HepG2 (cell line): Measurements from ENCODE around the gene KRTAP10-2. TPM values are rescaled to one million over a fixed set of nuclear protein-coding genes. Genes with fewer than 3 reads are reported as not detected.

Experiments
- ATAC-seq: fragments of 200-7000 bp; cut with Tn5 transposase; 3 replicates; pipeline ENCODE4 v1.9.1; 2020; ENCODE audit warnings: mild to moderate bottlenecking, moderate library complexity
- BruUV-seq: library from RNA; stranded (reverse); fragments of 400-500 nt; replicated peaks from 2 replicates; lab custom pipeline; 2021; lab: Mats Ljungman, UMichigan
- CTCF ChIA-PET: fragments of 300-600 bp; formaldehyde crosslinking; extraction: SDS; loops from one replicate; lab custom pipeline; 2021; ENCODE audit warnings: low total read pairs, inconsistent platforms, low intra/inter-chr PET ratio; lab: Yijun Ruan, JAX
- POLR2A ChIA-PET: fragments of 350-600 bp; sonication (Branson Sonifier 250); formaldehyde crosslinking; loops from one replicate; lab custom pipeline; 2020; ENCODE audit warnings: antibody characterized with exemption, inconsistent platforms; lab: Yijun Ruan, JAX
- DNase-seq: peaks from one replicate; pipeline ENCODE4 v3.0.0-alpha.2; 2015; ENCODE audit warnings: low spot score
- FAIRE-seq: peaks from 3 replicates; lab custom pipeline; 2011; peaks lifted over from hg19 to GRCh38; lab: Jason Lieb, UNC
- H2AFZ ChIP-seq: one replicate; pipeline ENCODE4 v1.6.1; 2011; ENCODE audit warnings: low read length, inconsistent platforms
- H3K27ac ChIP-seq: fragments of 300-600 bp; 3 replicates; pipeline ENCODE4 v1.8.0; 2011; ENCODE audit warnings: mixed run types, mild to moderate bottlenecking, mixed read lengths, low read length, inconsistent platforms; ENCODE audit not compliant: insufficient read depth; ENCODE audit errors: extremely low read length
- H3K27me3 ChIP-seq, 2 experiments: fragments of 200-600 bp in 1 of 2; 2 replicates in 1 of 2; 3 replicates in 1 of 2; pipeline versions ENCODE4 v1.6.0 to v1.8.0; 2011; ENCODE audit warnings: low read length in 2 of 2, mild to moderate bottlenecking in 2 of 2, moderate library complexity in 2 of 2, inconsistent platforms in 1 of 2; ENCODE audit not compliant: insufficient read depth in 2 of 2, control insufficient read depth in 1 of 2
- H3K36me3 ChIP-seq, 2 experiments: fragments of 200-600 bp in 1 of 2; replicated peaks in 1 of 2; 2 replicates in 1 of 2; 3 replicates in 1 of 2; pipeline versions ENCODE4 v1.5.1 to v1.8.0; 2011; ENCODE audit warnings: low read length in 2 of 2, inconsistent platforms in 1 of 2; ENCODE audit not compliant: insufficient read depth in 2 of 2, control insufficient read depth in 1 of 2
- H3K4me1 ChIP-seq: 2 replicates; pipeline ENCODE4 v1.5.1; 2012; ENCODE audit warnings: low read length, inconsistent platforms; ENCODE audit not compliant: insufficient read depth
- H3K4me2 ChIP-seq: 2 replicates; pipeline ENCODE4 v1.6.0; 2011; ENCODE audit warnings: low read depth, low read length, inconsistent platforms
- H3K4me3 ChIP-seq, 3 experiments: fragments of 200-600 bp in 1 of 3; sonication (generic), shearing (Covaris generic) in 1 of 3; replicated peaks in 1 of 3; 2 replicates each; pipeline ENCODE4 v1.5.1; 2011 to 2016; ENCODE audit warnings: low read length in 3 of 3, inconsistent platforms in 2 of 3, low read depth in 2 of 3, mild to moderate bottlenecking in 2 of 3, control low read depth in 1 of 3, mixed read lengths in 1 of 3; ENCODE audit not compliant: insufficient read depth in 1 of 3
- H3K79me2 ChIP-seq: one replicate; pipeline ENCODE4 v1.6.1; 2011; ENCODE audit warnings: low read length, inconsistent platforms; ENCODE audit not compliant: insufficient read depth
- H3K9ac ChIP-seq: 2 replicates; pipeline ENCODE4 v1.6.0; 2011; ENCODE audit warnings: mild to moderate bottlenecking, low read depth, low read length, inconsistent platforms; ENCODE audit not compliant: insufficient read depth
- H3K9me3 ChIP-seq: 2 replicates; pipeline ENCODE4 v1.5.1; 2012; ENCODE audit warnings: mild to moderate bottlenecking, low read length
- H4K20me1 ChIP-seq: 2 replicates; pipeline ENCODE4 v1.6.0; 2011; ENCODE audit warnings: inconsistent platforms, mild to moderate bottlenecking, low read length, moderate library complexity; ENCODE audit not compliant: insufficient read depth
- AGO1 ChIP-seq: fragments of 200-400 bp; formaldehyde crosslinking; IDR thresholded peaks from 2 replicates; pipeline ENCODE4 v1.6.1; 2017; ENCODE audit warnings: mild to moderate bottlenecking, low read depth, low read length, moderate library complexity; ENCODE audit not compliant: poor library complexity, severe bottlenecking
- AGO2 ChIP-seq: fragments of 200-400 bp; formaldehyde crosslinking; optimal IDR thresholded peaks from 2 replicates; pipeline ENCODE3; 2017; ENCODE audit warnings: mild to moderate bottlenecking, low read depth, low read length, moderate library complexity
- GABPA ChIP-seq, 2 experiments: IDR thresholded peaks; 2 replicates each; pipeline ENCODE4 v1.6.1; 2011 to 2016; ENCODE audit warnings: low read depth in 2 of 2, low read length in 1 of 2, missing biosample characterization in 1 of 2, missing genetic modification characterization in 1 of 2
- NR2C2 ChIP-seq: sonication (generic); formaldehyde crosslinking; IDR thresholded peaks from 2 replicates; pipeline ENCODE4 v1.4.0; 2020; ENCODE audit warnings: missing genetic modification reagents, mild to moderate bottlenecking, moderate library complexity, borderline replicate concordance
- POLR2AphosphoS5 ChIP-seq: IDR thresholded peaks from 2 replicates; pipeline ENCODE4 v1.6.1; 2012; ENCODE audit warnings: low read depth, low read length
- SNAPC2 ChIP-seq: sonication (generic); formaldehyde crosslinking; IDR thresholded peaks from 2 replicates; pipeline ENCODE4 v1.8.1; 2022; ENCODE audit warnings: mild to moderate bottlenecking, missing genetic modification reagents
- ZFY ChIP-seq: sonication (generic); formaldehyde crosslinking; IDR thresholded peaks from 2 replicates; pipeline ENCODE4 v1.4.0; 2020; ENCODE audit warnings: missing genetic modification reagents
- ZNF20 ChIP-seq: sonication (generic); formaldehyde crosslinking; IDR thresholded peaks from 2 replicates; pipeline ENCODE4 v1.4.0; 2020; ENCODE audit warnings: mild to moderate bottlenecking, moderate library complexity, missing genetic modification reagents
- ZNF598 ChIP-seq: sonication (generic); formaldehyde crosslinking; IDR thresholded peaks from 2 replicates; pipeline ENCODE4 v1.5.1; 2020; ENCODE audit warnings: mild to moderate bottlenecking, missing genetic modification reagents, borderline replicate concordance
- ZNF780A ChIP-seq: sonication (generic); formaldehyde crosslinking; IDR thresholded peaks from 2 replicates; pipeline ENCODE4 v1.8.0; 2022; ENCODE audit warnings: mild to moderate bottlenecking, missing genetic modification reagents, moderate library complexity
- WGBS: methylation state at CpG from one replicate; pipeline ENCODE4 v1.1.6; 2017; ENCODE audit warnings: low lambda C conversion rate; 5-methylcytosine and 5-hydroxymethylcytosine counted together
- in situ Hi-C: cut with HindIII; loops from 2 replicates; pipeline ENCODE4 v1.10.0; 2017; ENCODE audit warnings: low pct_unique_long_range_greater_than_20kb; ENCODE audit not compliant: extremely low pct_ligation_motif_present
- intact Hi-C: fragments of 100-400 bp; cut with micrococcal nuclease; formaldehyde crosslinking; loops from one replicate; pipeline ENCODE4 v1.10.0; 2022; ENCODE audit not compliant: unreplicated experiment
- polyA plus RNA-seq, 8 experiments: library from polyadenylated mRNA; depleted of rRNA in 3 of 8; stranded (reverse) in 7 of 8; unstranded in 1 of 8; fragments of >200 nt; fragmentation: Illumina TruSeq in 4 of 8; extraction: Trizol in 4 of 8; gene quantifications; 2 replicates each; pipeline versions ENCODE4 v1.2.1 to v1.2.3, GENCODE V29; 2011 to 2016; ENCODE audit warnings: low read depth in 4 of 8, missing spikeins in 1 of 8, mixed read lengths in 1 of 8; ENCODE audit not compliant: insufficient read depth in 1 of 8
- total RNA-seq, 5 experiments: library from RNA; depleted of rRNA; stranded (reverse); fragments of >200 nt; fragmentation: Illumina TruSeq; extraction: Trizol; gene quantifications; 2 replicates each; pipeline ENCODE4 v1.2.3, GENCODE V29; 2016; ENCODE audit warnings: low read depth in 1 of 5
- TF ChIP-seq, protein P1 (sequence below): sonication (generic); formaldehyde crosslinking; IDR thresholded peaks from 2 replicates; pipeline ENCODE4 v1.9.0; 2021; ENCODE audit warnings: mild to moderate bottlenecking, missing genetic modification reagents

Gene KRTAP10-2
- total and polyA plus RNA-seq, 2 of the 13 experiments (the other 11 are each of a cell fraction or from before 2014, with no cell fraction given) = not detected

DNA sequence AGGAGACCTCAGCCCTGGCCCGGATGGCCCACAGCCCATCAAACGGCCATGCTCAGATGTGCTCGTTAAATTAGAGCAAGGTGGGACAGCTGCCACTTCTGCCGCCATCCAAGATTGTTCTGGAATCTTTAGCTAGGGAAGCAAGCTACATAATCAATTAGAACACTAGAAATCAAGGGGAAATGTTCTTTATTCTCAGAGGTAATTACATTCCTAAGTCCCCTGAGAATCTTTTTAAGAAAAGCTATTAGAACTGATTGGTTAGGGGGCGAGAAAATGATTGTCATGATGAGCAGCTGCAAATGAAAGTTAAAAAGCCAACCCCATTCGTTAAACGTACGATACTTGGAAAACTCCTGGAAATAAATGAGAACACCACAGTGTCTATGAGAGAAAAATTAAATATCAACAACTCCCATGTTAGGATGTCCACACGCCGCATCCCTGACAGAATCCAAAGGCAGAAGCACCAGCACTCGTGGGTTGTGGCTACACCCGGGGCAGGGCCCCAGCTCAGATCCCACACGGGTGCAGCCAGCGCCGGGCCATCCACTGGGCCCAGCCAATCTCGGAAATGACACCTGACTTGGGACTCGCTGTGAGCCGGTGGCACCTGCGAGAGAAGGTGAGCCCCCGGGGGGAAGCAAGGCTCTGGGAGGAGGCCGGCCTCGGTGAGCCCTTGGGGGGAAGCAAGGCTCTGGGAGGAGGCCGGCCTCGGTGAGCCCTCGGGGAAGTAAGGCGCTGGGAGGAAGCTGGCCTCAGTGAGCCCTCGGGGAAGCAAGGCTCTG lies 48.9 kb downstream of the KRTAP10-2 start:
- Histone ChIP-seq H3K27ac (no peak overlapping the region), H3K36me3 (no peaks in the 10 kb centered on the region), H2AFZ (no peak overlapping the region), H3K79me2 (peaks cover 14% of the 10 kb centered on the region), H3K9me3 (no peaks in the 10 kb centered on the region), H3K9ac (no peak overlapping the region), H3K4me1 (peaks cover 39% of the 10 kb centered on the region), H4K20me1 (no peaks in the 10 kb centered on the region), H3K4me3 (no peak overlapping the region), H3K27me3 (no peaks in the 10 kb centered on the region; a peak in 1 of 5 replicates), H3K4me2 (no peak overlapping the region)
- WGBS = 96% methylated on average over 21 of the region's 27 CpGs
- intact Hi-C loops = no loop called here
- POLR2A ChIA-PET = no interaction called here
- DNase-seq (no peak), ATAC-seq (no peak), FAIRE-seq (no peak)
- TF ChIP-seq POLR2AphosphoS5 (no peak), ZNF20 (CRISPR knock-in tag) (no peak), ZNF780A (no peak), AGO1 (peak; percentile 70), ZFY (CRISPR knock-in tag) (no peak), GABPA (IDR thresholded peaks at IDR 0.05; ENCODE audit: low read depth, low read length) (no peak), GABPA (CRISPR knock-in tag; IDR thresholded peaks at IDR 0.05; ENCODE audit: low read depth) (no peak), SNAPC2 (no peak), AGO2 (peak; percentile 43), NR2C2 (CRISPR knock-in tag) (no peak), ZNF598 (no peak)
- TF ChIP-seq, protein P1, sequence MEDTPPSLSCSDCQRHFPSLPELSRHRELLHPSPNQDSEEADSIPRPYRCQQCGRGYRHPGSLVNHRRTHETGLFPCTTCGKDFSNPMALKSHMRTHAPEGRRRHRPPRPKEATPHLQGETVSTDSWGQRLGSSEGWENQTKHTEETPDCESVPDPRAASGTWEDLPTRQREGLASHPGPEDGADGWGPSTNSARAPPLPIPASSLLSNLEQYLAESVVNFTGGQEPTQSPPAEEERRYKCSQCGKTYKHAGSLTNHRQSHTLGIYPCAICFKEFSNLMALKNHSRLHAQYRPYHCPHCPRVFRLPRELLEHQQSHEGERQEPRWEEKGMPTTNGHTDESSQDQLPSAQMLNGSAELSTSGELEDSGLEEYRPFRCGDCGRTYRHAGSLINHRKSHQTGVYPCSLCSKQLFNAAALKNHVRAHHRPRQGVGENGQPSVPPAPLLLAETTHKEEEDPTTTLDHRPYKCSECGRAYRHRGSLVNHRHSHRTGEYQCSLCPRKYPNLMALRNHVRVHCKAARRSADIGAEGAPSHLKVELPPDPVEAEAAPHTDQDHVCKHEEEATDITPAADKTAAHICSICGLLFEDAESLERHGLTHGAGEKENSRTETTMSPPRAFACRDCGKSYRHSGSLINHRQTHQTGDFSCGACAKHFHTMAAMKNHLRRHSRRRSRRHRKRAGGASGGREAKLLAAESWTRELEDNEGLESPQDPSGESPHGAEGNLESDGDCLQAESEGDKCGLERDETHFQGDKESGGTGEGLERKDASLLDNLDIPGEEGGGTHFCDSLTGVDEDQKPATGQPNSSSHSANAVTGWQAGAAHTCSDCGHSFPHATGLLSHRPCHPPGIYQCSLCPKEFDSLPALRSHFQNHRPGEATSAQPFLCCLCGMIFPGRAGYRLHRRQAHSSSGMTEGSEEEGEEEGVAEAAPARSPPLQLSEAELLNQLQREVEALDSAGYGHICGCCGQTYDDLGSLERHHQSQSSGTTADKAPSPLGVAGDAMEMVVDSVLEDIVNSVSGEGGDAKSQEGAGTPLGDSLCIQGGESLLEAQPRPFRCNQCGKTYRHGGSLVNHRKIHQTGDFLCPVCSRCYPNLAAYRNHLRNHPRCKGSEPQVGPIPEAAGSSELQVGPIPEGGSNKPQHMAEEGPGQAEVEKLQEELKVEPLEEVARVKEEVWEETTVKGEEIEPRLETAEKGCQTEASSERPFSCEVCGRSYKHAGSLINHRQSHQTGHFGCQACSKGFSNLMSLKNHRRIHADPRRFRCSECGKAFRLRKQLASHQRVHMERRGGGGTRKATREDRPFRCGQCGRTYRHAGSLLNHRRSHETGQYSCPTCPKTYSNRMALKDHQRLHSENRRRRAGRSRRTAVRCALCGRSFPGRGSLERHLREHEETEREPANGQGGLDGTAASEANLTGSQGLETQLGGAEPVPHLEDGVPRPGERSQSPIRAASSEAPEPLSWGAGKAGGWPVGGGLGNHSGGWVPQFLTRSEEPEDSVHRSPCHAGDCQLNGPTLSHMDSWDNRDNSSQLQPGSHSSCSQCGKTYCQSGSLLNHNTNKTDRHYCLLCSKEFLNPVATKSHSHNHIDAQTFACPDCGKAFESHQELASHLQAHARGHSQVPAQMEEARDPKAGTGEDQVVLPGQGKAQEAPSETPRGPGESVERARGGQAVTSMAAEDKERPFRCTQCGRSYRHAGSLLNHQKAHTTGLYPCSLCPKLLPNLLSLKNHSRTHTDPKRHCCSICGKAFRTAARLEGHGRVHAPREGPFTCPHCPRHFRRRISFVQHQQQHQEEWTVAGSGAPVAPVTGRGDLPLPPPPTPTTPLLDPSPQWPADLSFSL (CRISPR knock-in tag) = no peak
- no TSS peak for BruUV-seq
- in situ Hi-C loops = no loop called here
- CTCF ChIA-PET = no interaction called here
